Fibroblast of the aortic adventitia (primary cell): ENCODE results near the gene PTMA. TPM values are rescaled to one million over a fixed set of nuclear protein-coding genes. Genes with fewer than 3 reads are reported as not detected.

Source experiments
- DNase-seq: peaks from one replicate; pipeline ENCODE4 v3.0.0-alpha.2; 2010; ENCODE audit warnings: low read depth
- H3K4me3 ChIP-seq: 2 replicates; pipeline ENCODE4 v1.5.1; 2011; ENCODE audit warnings: low read depth, mild to moderate bottlenecking, control low read depth, low read length, moderate library complexity
- total RNA-seq: library from RNA; depleted of rRNA; stranded (reverse); fragments of >200 nt; gene quantifications from 2 replicates; pipeline ENCODE4 v1.2.3, GENCODE V29; 2012; ENCODE audit warnings: low replicate concordance
- TF ChIP-seq, protein P1 (sequence below): IDR thresholded peaks from 2 replicates; pipeline ENCODE4 v1.5.1; 2011; ENCODE audit warnings: mild to moderate bottlenecking, low read length, control low read depth, inconsistent platforms; ENCODE audit not compliant: insufficient read depth

The PTMA gene
- total RNA-seq, 1 donor: 893 TPM

DNA sequence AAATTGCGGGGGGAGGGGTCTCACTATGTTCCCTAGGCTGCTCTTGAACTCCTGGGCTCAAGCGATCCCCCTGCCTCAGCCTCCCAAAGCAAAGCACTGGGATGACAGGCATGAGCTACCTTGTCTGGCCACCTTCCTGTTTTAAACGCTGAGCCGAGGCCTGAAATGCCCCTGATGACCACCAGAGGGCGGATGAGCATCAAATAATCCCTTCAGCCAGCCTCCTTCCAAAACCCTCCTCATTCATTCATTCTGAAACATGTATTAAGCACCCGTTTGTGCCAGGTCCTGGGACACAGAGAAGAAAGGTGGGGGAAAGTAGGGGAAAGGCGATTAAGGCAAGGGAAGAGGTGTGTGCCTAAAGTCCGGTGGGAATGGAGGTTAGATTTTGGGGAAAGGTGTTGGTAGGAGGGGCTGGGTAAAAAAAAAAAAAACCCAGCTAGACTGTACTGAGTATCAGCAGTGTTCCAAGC, 30.7 kb upstream of the PTMA start:
- DNase-seq: peak; percentile 87
- TF ChIP-seq, protein P1, sequence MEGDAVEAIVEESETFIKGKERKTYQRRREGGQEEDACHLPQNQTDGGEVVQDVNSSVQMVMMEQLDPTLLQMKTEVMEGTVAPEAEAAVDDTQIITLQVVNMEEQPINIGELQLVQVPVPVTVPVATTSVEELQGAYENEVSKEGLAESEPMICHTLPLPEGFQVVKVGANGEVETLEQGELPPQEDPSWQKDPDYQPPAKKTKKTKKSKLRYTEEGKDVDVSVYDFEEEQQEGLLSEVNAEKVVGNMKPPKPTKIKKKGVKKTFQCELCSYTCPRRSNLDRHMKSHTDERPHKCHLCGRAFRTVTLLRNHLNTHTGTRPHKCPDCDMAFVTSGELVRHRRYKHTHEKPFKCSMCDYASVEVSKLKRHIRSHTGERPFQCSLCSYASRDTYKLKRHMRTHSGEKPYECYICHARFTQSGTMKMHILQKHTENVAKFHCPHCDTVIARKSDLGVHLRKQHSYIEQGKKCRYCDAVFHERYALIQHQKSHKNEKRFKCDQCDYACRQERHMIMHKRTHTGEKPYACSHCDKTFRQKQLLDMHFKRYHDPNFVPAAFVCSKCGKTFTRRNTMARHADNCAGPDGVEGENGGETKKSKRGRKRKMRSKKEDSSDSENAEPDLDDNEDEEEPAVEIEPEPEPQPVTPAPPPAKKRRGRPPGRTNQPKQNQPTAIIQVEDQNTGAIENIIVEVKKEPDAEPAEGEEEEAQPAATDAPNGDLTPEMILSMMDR: peak; percentile 92

DNA sequence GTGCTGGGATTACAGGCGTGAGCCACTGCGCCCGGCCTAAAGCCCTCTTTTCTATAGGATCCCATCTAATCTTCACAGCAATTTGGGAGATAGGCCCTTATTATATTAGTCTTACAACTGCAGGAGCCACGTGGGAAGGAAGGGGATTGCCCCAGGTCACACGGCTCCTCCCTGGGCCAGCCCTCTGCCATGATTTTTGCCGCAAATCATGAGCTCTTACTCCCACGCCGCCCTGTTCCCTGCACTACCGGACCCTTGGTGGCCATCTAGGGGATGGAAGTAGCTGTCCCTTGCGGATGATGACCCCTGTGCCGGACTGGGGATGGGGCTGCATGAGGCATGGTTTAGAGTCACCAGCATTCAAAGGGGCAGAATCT, 28.4 kb upstream of the PTMA start:
- TF ChIP-seq, protein P1: no peak
- DNase-seq: no peak
- H3K4me3 ChIP-seq: no peak overlapping the region

More for the DNA sequence above, 30.7 kb upstream of the PTMA start:
- no peak overlapping the region for H3K4me3 ChIP-seq

DNA sequence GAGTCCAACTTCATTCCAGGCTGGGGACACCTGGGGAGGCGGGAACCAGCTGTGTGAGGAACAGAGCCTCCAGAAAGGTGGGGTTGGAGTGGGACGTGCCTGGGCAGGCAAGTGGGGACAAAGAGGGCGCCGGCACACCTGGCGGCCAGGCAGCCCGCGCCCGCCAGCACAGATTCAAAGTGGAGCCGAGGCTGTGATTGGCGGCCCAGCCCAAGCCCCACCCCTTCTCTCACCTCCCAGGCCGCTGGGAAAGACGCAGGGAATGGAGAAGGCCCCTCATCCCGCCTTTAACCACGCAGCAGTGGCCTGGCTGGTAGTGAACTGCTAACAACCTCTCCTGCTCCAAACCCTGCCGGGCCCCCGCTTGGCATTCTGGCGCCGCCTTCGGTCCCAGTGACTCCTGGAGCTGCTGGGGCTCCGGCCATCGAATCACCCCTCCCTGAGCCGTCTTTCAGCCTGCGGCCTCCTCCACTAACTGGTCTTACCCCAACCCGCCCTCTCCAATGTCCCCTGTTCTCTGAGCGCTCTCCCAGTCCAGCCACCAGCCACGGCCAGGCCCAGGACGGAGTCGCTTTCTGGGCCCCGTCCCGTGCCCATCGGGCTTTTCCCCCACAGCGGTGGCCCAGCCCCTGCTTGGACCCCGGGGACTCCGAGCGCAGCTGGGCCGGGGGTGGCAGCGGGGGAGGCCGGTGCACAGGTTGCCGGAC, 27.9 kb upstream of the PTMA start:
- TF ChIP-seq, protein P1: no peak
- DNase-seq: no peak
- H3K4me3 ChIP-seq: peak overlapping the region; percentile 59

DNA sequence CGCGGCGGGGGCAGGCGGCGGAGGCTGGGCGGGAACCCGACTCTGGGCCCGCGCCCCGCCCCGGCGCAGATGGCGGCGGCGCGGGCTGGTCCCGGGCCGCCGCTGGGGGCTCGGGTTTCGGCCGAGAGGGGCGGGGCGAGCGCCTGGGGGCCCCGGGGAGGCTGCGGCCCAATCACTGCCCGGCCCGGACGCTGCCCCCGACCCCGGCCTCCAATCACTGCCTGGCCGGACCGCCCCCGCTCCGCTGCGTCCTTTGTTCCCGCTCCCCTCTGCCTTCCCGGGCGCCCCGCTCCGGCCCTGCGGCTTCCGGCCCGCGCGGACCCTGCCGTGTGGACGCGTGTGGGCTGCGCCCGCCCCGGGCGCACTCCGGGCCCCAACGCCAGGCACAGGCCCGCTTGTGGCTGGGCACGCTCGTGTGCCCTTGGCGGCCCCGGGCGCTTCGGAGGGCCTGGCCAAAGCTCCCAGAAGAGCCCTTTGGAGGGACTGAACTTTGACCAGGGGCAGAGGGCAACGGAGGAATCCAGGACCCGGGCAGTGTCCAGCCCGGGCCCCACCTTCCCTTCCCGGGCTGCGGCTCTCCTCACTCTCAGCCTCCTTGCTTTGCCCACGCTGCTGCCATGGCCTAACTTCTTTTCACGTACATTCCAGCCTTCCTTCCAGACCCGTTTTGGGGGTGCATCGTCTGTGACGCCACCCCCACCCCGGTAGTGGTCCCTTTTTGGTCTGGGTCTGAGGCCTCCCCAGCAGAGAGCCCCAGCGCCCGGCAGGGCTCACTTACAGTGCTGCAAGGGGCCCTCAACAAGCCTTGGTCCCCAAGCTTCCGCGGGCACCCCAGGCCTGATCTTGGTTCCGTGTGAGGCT, 27.1 kb upstream of the PTMA start:
- peak overlapping the region; percentile 59 for H3K4me3 ChIP-seq
- TF ChIP-seq, protein P1: no peak
- peak; percentile 63 for DNase-seq

DNA sequence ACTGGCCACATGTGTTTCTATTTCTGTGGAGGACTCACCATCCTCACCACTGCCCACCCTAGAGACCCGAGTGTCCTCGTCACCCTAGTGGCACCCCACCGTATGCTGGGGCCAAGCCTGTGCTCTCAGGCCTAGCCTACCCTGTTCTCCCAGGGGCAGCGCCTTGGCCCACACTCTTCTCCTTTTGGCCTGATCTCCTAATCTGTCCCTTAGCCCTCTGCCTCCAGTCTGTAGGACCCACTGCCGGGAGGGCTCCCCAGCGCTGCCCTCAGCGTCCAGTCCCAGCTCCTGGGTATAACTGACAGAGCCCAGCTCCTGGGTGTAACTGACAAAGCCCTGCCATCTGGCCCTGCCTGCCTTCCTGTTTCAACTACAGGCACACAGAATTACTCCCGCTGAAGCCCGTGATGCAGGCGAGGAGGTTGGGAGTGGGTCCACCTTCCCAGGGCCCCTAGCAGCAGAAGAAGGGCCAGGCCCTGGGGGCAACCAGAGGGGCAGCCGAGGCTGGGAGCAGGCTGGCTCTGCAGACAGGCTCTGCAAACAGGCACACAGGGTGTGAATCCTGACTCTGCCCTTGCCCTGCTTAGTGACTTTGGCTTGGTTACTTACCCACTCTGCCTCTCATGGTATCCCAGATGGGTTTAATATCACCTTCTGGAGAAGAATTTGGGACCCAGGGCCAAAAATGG, 25.6 kb upstream of the PTMA start:
- H3K4me3 ChIP-seq: no peak overlapping the region
- TF ChIP-seq, protein P1: no peak
- no peak for DNase-seq

DNA sequence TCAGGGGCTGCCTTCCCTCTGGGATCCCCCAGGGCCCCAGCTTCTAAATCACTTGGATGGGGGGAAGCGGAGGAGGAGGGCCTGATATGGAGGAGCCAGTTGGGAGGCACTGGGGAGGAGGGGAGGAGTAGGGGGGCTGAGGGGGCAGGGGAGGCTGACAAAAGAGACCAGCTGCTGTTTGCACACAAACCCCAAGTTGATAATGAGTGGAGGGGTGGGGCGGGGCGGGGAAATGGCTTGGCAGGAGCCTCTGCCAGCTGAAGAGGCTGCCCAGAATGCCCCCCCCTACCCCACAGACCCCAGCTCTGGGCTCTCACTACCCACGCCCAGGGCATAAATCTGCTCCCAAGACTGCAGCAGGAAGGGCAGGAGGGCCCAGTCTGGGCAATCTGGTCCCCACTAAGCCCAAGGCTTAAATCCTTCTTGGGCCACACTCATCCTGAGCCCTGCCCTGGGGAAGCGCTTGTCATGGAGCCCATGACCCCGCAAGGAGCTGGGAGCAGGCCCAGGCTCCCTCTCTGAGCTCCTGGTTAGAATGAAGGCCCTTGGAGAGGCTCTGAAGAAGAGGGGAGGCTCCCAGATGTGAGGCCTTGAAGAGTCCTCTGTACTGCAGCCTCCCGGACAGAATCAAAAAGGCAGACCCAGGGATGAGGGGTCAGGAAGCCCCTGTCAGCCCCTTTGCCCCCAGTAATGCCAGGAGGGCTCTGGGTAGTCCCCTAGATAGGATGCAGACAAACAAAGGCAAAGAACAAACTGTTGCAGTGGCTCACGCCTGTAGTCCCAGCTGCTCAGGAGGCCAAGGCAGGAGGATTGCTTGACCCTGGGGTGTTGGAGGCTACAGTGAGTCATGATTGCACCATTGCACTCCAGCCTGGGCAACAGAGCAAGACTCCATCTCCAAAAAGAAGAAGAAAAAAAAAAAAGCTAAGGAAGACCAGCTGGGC, 24.8 kb upstream of the PTMA start:
- TF ChIP-seq, protein P1: no peak
- no peak for DNase-seq
- H3K4me3 ChIP-seq: no peak overlapping the region
